Calu3 (cell line): ENCODE measurements around the gene GIGYF1. TPM values are rescaled to one million over a fixed set of nuclear protein-coding genes. Genes with fewer than 3 reads are reported as not detected.
A peak's percentile ranks its signal among the peaks of the same experiment; 100 is the strongest.

ENCODE experiments used
- Bru-seq: library from RNA; stranded (reverse); fragments of 400-500 nt; gene quantifications from one replicate; lab custom pipeline; 2021; lab: Mats Ljungman, UMichigan
- BruChase-seq, 2 experiments: library from RNA; stranded (reverse); fragments of 400-500 nt; gene quantifications; one replicate each; lab custom pipeline; 2021; lab: Mats Ljungman, UMichigan
- BruUV-seq: library from RNA; stranded (reverse); fragments of 400-500 nt; replicated peaks from 2 replicates; lab custom pipeline; 2021; lab: Mats Ljungman, UMichigan
- CTCF ChIA-PET: fragments of 300-600 bp; sonication (Branson Sonifier 250); formaldehyde crosslinking; loops from one replicate; lab custom pipeline; 2022; ENCODE audit warnings: antibody characterized with exemption; lab: Charles Lee
- DNase-seq: peaks from one replicate; pipeline ENCODE4 v3.0.0; 2022
- H3K27ac Mint-ChIP-seq: one replicate; pipeline ENCODE4 v1.8.0; 2022; ENCODE audit warnings: mixed read lengths; ENCODE audit not compliant: unreplicated experiment
- H3K27me3 Mint-ChIP-seq: one replicate; pipeline ENCODE4 v1.8.0; 2022; ENCODE audit warnings: mixed read lengths; ENCODE audit not compliant: unreplicated experiment
- H3K36me3 Mint-ChIP-seq: one replicate; pipeline ENCODE4 v1.8.0; 2022; ENCODE audit warnings: mild to moderate bottlenecking, moderate library complexity, mixed read lengths; ENCODE audit not compliant: insufficient read depth, unreplicated experiment
- H3K4me1 Mint-ChIP-seq: one replicate; pipeline ENCODE4 v1.8.0; 2022; ENCODE audit warnings: mild to moderate bottlenecking, low read depth, mixed read lengths; ENCODE audit not compliant: unreplicated experiment
- H3K4me3 Mint-ChIP-seq: one replicate; pipeline ENCODE4 v1.8.0; 2022; ENCODE audit warnings: mild to moderate bottlenecking, low read depth, moderate library complexity, mixed read lengths; ENCODE audit not compliant: unreplicated experiment
- H3K9me3 Mint-ChIP-seq: one replicate; pipeline ENCODE4 v1.8.0; 2022; ENCODE audit warnings: low read depth, mixed read lengths; ENCODE audit not compliant: unreplicated experiment
- CTCF ChIP-seq: fragments of 200-600 bp; IDR thresholded peaks from one replicate; pipeline ENCODE4 v1.8.0; 2022; ENCODE audit warnings: antibody characterized with exemption; ENCODE audit not compliant: unreplicated experiment
- intact Hi-C: fragments of 100-400 bp; cut with micrococcal nuclease; formaldehyde crosslinking; loops from one replicate; pipeline ENCODE4 v1.10.0; 2022; ENCODE audit not compliant: unreplicated experiment
- long read RNA-seq: library from polyadenylated mRNA; stranded (forward); transcript quantifications from one replicate; pipeline ENCODE4 v2.0.0, GENCODE V29; 2022
- total RNA-seq: library from RNA; stranded (reverse); gene quantifications from 2 replicates; pipeline ENCODE4 v1.2.3, GENCODE V29; 2022

GIGYF1 gene
- 29.5 and 30.8 TPM in 2 replicates for total RNA-seq
- percentile 60 among the genes with signal in this experiment for Bru-seq, nascent RNA
- percentile 78 among the genes with signal in this experiment for BruChase-seq, experiment 1, labeled RNA remaining after a 6-hour chase
- percentile 88 among the genes with signal in this experiment for BruChase-seq, experiment 2, labeled RNA remaining after a 2-hour chase
- long read RNA-seq, partial matches to known transcripts, result 1 of 8 reads
- long read RNA-seq, other reads (novel, unspliced or antisense), result 7 of 8 reads

GRCh38 chr7:100694098-100694745 is at the start of gene GIGYF1:
Gene GIGYF1 (minus strand): TSS chr7:100694250. CDS start chr7:100688238, 6,012 bp downstream.
- Mint-ChIP-seq H3K27ac (peak within 1 kb of the TSS; percentile 90), H3K4me3 (peak within 1 kb of the TSS; percentile 92), H3K9me3 (no peaks in the 10 kb centered on the region), H3K36me3 (peaks cover 29% of the 10 kb centered on the region), H3K4me1 (peaks cover 10% of the 10 kb centered on the region), H3K27me3 (no peaks in the 10 kb centered on the region)
- TF ChIP-seq CTCF, result no peak
- CTCF ChIA-PET, result interaction anchor here (1.5 kb wide), 1 partner anchor 11 kb away, joined by 8 read pairs; the partner anchor contains the start of gene POP7
- intact Hi-C loops, result no loop called here
- peak; percentile 67 for DNase-seq
- no TSS peak for BruUV-seq

- DNase-seq, result no peak
- no TSS peak for BruUV-seq
- no peak overlapping the region for H3K27ac Mint-ChIP-seq
- intact Hi-C loops, result no loop called here
- H3K4me1 Mint-ChIP-seq, result no peaks in the 10 kb centered on the region
- no peaks in the 10 kb centered on the region for H3K9me3 Mint-ChIP-seq
- H3K36me3 Mint-ChIP-seq, result no peaks in the 10 kb centered on the region
- CTCF ChIA-PET, result no interaction called here
- no peaks in the 10 kb centered on the region for H3K27me3 Mint-ChIP-seq
- H3K4me3 Mint-ChIP-seq, result no peak overlapping the region
- TF ChIP-seq CTCF, result no peak
Measured at GRCh38 chr7:100739934-100740333, 45.9 kb upstream of the GIGYF1 start.

GRCh38 chr7:100736671-100737070 is 42.6 kb upstream of the GIGYF1 start:
- no peaks in the 10 kb centered on the region for H3K9me3 Mint-ChIP-seq
- no peak for DNase-seq
- H3K36me3 Mint-ChIP-seq, result no peaks in the 10 kb centered on the region
- intact Hi-C loops, result no loop called here
- BruUV-seq, result no TSS peak
- peaks cover 12% of the 10 kb centered on the region for H3K27me3 Mint-ChIP-seq
- H3K4me3 Mint-ChIP-seq, result no peak overlapping the region
- no peak for TF ChIP-seq CTCF
- CTCF ChIA-PET, result no interaction called here
- H3K4me1 Mint-ChIP-seq, result no peaks in the 10 kb centered on the region
- H3K27ac Mint-ChIP-seq, result no peak overlapping the region

GRCh38 chr7:100735730-100736129 is 41.7 kb upstream of the GIGYF1 start:
- BruUV-seq, result no TSS peak
- peaks cover 12% of the 10 kb centered on the region for H3K27me3 Mint-ChIP-seq
- no peak for DNase-seq
- no peak for TF ChIP-seq CTCF
- intact Hi-C loops, result no loop called here
- H3K4me3 Mint-ChIP-seq, result no peak overlapping the region
- H3K9me3 Mint-ChIP-seq, result no peaks in the 10 kb centered on the region
- CTCF ChIA-PET, result no interaction called here
- H3K27ac Mint-ChIP-seq, result no peak overlapping the region
- H3K36me3 Mint-ChIP-seq, result no peaks in the 10 kb centered on the region
- no peaks in the 10 kb centered on the region for H3K4me1 Mint-ChIP-seq
